Neutrophil (primary cell): ENCODE results near the gene PIK3R2.

ENCODE experiments used
- H3K27ac ChIP-seq: fragments of 200-600 bp; sonication (generic); 2 replicates; pipeline ENCODE4 v1.5.1; 2016; ENCODE audit warnings: mild to moderate bottlenecking, moderate library complexity
- H3K27me3 ChIP-seq: fragments of 200-600 bp; sonication (generic); 2 replicates; pipeline ENCODE4 v1.6.0; 2016; ENCODE audit warnings: mild to moderate bottlenecking
- H3K36me3 ChIP-seq: fragments of 200-600 bp; sonication (generic); 2 replicates; pipeline ENCODE4 v1.5.1; 2017
- H3K4me1 ChIP-seq, 2 experiments: fragments of 200-600 bp in 1 of 2; sonication (generic) in 1 of 2; 1 replicate in 1 of 2; 2 replicates in 1 of 2; pipeline versions ENCODE4 v1.5.1 to v1.6.1; 2013 to 2016; ENCODE audit warnings: low read depth in 1 of 2, low read length in 1 of 2, mild to moderate bottlenecking in 1 of 2, moderate library complexity in 1 of 2; ENCODE audit not compliant: control insufficient read depth in 1 of 2, insufficient read depth in 1 of 2
- H3K4me3 ChIP-seq, 2 experiments: fragments of 200-600 bp in 1 of 2; sonication (generic) in 1 of 2; 1 replicate in 1 of 2; 2 replicates in 1 of 2; pipeline ENCODE4 v1.5.1; 2013 to 2016; ENCODE audit warnings: low read depth in 1 of 2, low read length in 1 of 2, mild to moderate bottlenecking in 1 of 2, moderate library complexity in 1 of 2
- H3K9me3 ChIP-seq: fragments of 200-600 bp; sonication (generic); 2 replicates; pipeline ENCODE4 v1.5.1; 2016
- CTCF ChIP-seq: fragments of 200-600 bp; sonication (generic); IDR thresholded peaks from 2 replicates; pipeline ENCODE4 v1.5.1; 2016; ENCODE audit warnings: antibody characterized with exemption

The PIK3R2 gene

GRCh38 chr19:18192673-18193387 lies 39.9 kb downstream of the PIK3R2 start, which contains the start of gene MPV17L2:
Gene MPV17L2 (plus strand): TSS chr19:18193218. CDS start chr19:18193282, 64 bp downstream.
- no peaks in the 10 kb centered on the region for H3K27me3 ChIP-seq
- no peaks in the 10 kb centered on the region for H3K9me3 ChIP-seq
- H3K4me3 ChIP-seq = peak within 1 kb of the TSS; percentile 77 to 79
- H3K4me1 ChIP-seq = peaks cover 26 to 31% of the 10 kb centered on the region in 2 experiments
- H3K36me3 ChIP-seq = peaks cover 14% of the 10 kb centered on the region
- H3K27ac ChIP-seq = peak within 1 kb of the TSS; percentile 91
- peak; percentile 44 for TF ChIP-seq CTCF

- peaks cover 14% of the 10 kb centered on the region for H3K36me3 ChIP-seq
- peaks cover 26 to 31% of the 10 kb centered on the region in 2 experiments for H3K4me1 ChIP-seq
- H3K9me3 ChIP-seq = no peaks in the 10 kb centered on the region
- no peaks in the 10 kb centered on the region for H3K27me3 ChIP-seq
- no peak for TF ChIP-seq CTCF
- peak overlapping the region; percentile 77 to 79 for H3K4me3 ChIP-seq
- H3K27ac ChIP-seq = peak overlapping the region; percentile 91
Observed at GRCh38 chr19:18193388-18194180, 40.6 kb downstream of the PIK3R2 start.

GRCh38 chr19:18194181-18194530 lies 41.2 kb downstream of the PIK3R2 start:
- Histone ChIP-seq H3K4me1 (peaks cover 26 to 31% of the 10 kb centered on the region in 2 experiments), H3K27ac (peak overlapping the region; percentile 5), H3K9me3 (no peaks in the 10 kb centered on the region), H3K27me3 (no peaks in the 10 kb centered on the region), H3K36me3 (peaks cover 14% of the 10 kb centered on the region), H3K4me3 (peak overlapping the region; percentile 77 to 79)
- TF ChIP-seq CTCF = no peak

DNA sequence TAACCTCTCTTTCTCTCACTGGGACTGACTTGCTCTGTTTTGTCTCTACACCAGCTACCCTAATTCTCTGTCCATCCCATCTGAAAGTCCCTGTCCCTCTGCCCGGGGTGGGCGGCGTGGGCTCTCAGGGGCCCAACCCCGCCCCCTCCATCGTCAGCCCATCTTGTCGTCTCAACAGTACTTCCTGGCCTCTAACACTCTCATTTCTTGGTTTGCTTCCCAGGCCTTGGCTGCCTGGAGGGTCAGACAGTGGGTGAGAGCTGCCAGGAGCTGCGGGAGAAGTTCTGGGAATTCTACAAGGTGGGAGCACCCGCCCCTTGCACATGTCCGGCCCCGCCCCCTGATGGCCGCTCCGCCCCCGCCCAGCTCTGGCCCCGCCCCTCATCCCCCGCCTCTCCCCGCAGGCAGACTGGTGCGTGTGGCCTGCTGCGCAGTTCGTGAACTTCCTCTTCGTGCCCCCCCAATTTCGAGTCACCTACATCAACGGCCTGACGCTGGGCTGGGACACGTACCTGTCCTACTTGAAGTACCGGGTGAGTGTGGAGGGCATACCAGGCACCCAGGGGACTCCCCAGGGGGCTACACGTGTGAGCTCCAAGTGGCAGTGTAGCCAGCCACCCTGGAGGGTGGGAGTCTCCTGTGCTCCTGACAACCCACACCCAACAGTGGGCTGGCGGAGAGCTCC lies 41.7 kb downstream of the PIK3R2 start:
- Histone ChIP-seq H3K27ac (no peak overlapping the region), H3K36me3 (peaks cover 14% of the 10 kb centered on the region), H3K4me1 (peaks cover 26 to 31% of the 10 kb centered on the region in 2 experiments), H3K27me3 (no peaks in the 10 kb centered on the region), H3K4me3 (no peak overlapping the region), H3K9me3 (no peaks in the 10 kb centered on the region)
- TF ChIP-seq CTCF = no peak

DNA sequence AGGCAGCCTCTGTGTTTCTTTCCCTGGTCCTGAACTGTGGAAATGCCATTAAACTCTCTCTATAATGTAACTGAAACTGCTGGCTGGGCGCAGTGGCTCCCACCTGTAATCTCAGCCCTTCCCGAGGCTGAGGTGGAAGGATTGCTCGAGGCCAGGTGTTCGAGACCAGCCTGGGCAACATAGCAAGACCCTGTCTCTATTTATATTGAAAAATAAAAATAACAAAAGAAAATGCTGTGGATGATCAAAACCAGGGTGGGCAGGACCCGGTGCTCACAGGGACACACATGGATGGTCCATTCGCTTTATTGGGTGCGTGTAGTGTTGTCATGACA lies 43.5 kb downstream of the PIK3R2 start:
- Histone ChIP-seq H3K27ac (no peak overlapping the region), H3K9me3 (no peaks in the 10 kb centered on the region), H3K4me1 (peaks cover 24 to 31% of the 10 kb centered on the region in 2 experiments), H3K27me3 (peaks cover 3% of the 10 kb centered on the region), H3K4me3 (no peak overlapping the region), H3K36me3 (peaks cover 14% of the 10 kb centered on the region)
- TF ChIP-seq CTCF = no peak
